Fibroblast of peridontal ligament (primary cell): ENCODE results near the gene RBP2.

ENCODE experiments used
- DNase-seq: peaks from one replicate; pipeline ENCODE4 v3.0.0-alpha.2; 2010; ENCODE audit errors: extremely low read depth

RBP2 gene

GRCh38 chr3:139476348-139476747 is at the start of gene RBP2:
Gene RBP2 (minus strand): TSS chr3:139476516. CDS start chr3:139476459, 57 bp downstream.
- DNase-seq = no peak

- no peak for DNase-seq
Observed at GRCh38 chr3:139524841-139525636, 48.7 kb upstream of the RBP2 start.

- no peak for DNase-seq
Observed at GRCh38 chr3:139523718-139524117, 47.4 kb upstream of the RBP2 start.

- no peak for DNase-seq
Observed at GRCh38 chr3:139523166-139523565, 46.9 kb upstream of the RBP2 start.

GRCh38 chr3:139522421-139522820 is 46.1 kb upstream of the RBP2 start:
- no peak for DNase-seq

- no peak for DNase-seq
Observed at GRCh38 chr3:139521816-139522215, 45.5 kb upstream of the RBP2 start.

GRCh38 chr3:139521144-139521543 is 44.8 kb upstream of the RBP2 start:
- no peak for DNase-seq

GRCh38 chr3:139519998-139520737 is 43.9 kb upstream of the RBP2 start:
- DNase-seq = peak; percentile 53

GRCh38 chr3:139518926-139519842 is 42.9 kb upstream of the RBP2 start:
- DNase-seq = no peak

- DNase-seq = no peak
Observed at GRCh38 chr3:139518306-139518705, 42.0 kb upstream of the RBP2 start.

GRCh38 chr3:139517321-139518065 is 41.2 kb upstream of the RBP2 start:
- no peak for DNase-seq

GRCh38 chr3:139514741-139515140 is 38.4 kb upstream of the RBP2 start:
- DNase-seq = no peak

GRCh38 chr3:139509631-139510030 is 33.3 kb upstream of the RBP2 start:
- no peak for DNase-seq

GRCh38 chr3:139506766-139507165 is 30.4 kb upstream of the RBP2 start:
- no peak for DNase-seq

- no peak for DNase-seq
Observed at GRCh38 chr3:139505829-139506386, 29.6 kb upstream of the RBP2 start.

GRCh38 chr3:139499536-139499935 is 23.2 kb upstream of the RBP2 start:
- no peak for DNase-seq

- DNase-seq = no peak
Observed at GRCh38 chr3:139493826-139494385, 17.6 kb upstream of the RBP2 start.

- DNase-seq = no peak
Observed at GRCh38 chr3:139491966-139492365, 15.7 kb upstream of the RBP2 start.

GRCh38 chr3:139491027-139491700 is 14.8 kb upstream of the RBP2 start:
- DNase-seq = no peak

- DNase-seq = no peak
Observed at GRCh38 chr3:139482206-139482605, 5.9 kb upstream of the RBP2 start.
